ENCODE data around the gene INHBC.

- TF ChIP-seq CTCF (conservative IDR thresholded peaks at IDR 0.05; ENCODE audit: low read depth, low read length): no peak
- no peak for TF ChIP-seq EZH2 (IDR thresholded peaks at IDR 0.05; ENCODE audit: low read length, unreplicated experiment)
Observed at GRCh38 chr12:57428965-57429364, 5.6 kb upstream of the INHBC start.

All from PC-3 (cell line).